Occipital lobe (tissue), 2 donors: ENCODE data around the gene NLRP1. TPM values are rescaled to one million over a fixed set of nuclear protein-coding genes. Genes with fewer than 3 reads are reported as not detected.
"Not testable (repeated sequence)": the region's sequence is repeated elsewhere in the genome, so short reads cannot be mapped to it uniquely, and the experiment has no call there.

Source experiments
- DNase-seq: peaks from one replicate; lab custom pipeline; 2025; lab: John Stamatoyannopoulos, UW
- total RNA-seq: library from RNA; depleted of rRNA; stranded (reverse); fragments of >200 nt; gene quantifications from one replicate; pipeline ENCODE4 v1.2.3, GENCODE V29; 2014

Gene NLRP1
- total RNA-seq, 1 donor from 2014 or later, result 84.5 TPM

- peak; percentile 20 for DNase-seq
Measured at GRCh38 chr17:5587438-5588032, 3.2 kb upstream of the NLRP1 start.

GRCh38 chr17:5585836-5586521 is 1.7 kb upstream of the NLRP1 start:
- no peak for DNase-seq

GRCh38 chr17:5585287-5585794 is 1.0 kb upstream of the NLRP1 start:
- DNase-seq, result no peak

GRCh38 chr17:5583426-5584382 is 605 bp downstream of the NLRP1 start:
- DNase-seq, result no peak

- no peak for DNase-seq
Measured at GRCh38 chr17:5582209-5583185, 1.8 kb downstream of the NLRP1 start.

GRCh38 chr17:5581655-5582054 is 2.7 kb downstream of the NLRP1 start:
- no peak for DNase-seq

- DNase-seq, result no peak
Measured at GRCh38 chr17:5580969-5581368, 3.3 kb downstream of the NLRP1 start.

GRCh38 chr17:5580367-5580766 is 3.9 kb downstream of the NLRP1 start:
- DNase-seq, result no peak

GRCh38 chr17:5578768-5579167 is 5.5 kb downstream of the NLRP1 start:
- not testable (repeated sequence) for DNase-seq

- not testable (repeated sequence) for DNase-seq
Measured at GRCh38 chr17:5573017-5573416, 11.3 kb downstream of the NLRP1 start.

GRCh38 chr17:5571281-5571680 is 13.0 kb downstream of the NLRP1 start:
- no peak for DNase-seq

- no peak for DNase-seq
Measured at GRCh38 chr17:5565808-5566207, 18.5 kb downstream of the NLRP1 start.

- no peak for DNase-seq
Measured at GRCh38 chr17:5563456-5563855, 20.9 kb downstream of the NLRP1 start.

- DNase-seq, result no peak
Measured at GRCh38 chr17:5562661-5563360, 21.5 kb downstream of the NLRP1 start.

GRCh38 chr17:5561736-5562571 is 22.4 kb downstream of the NLRP1 start:
- DNase-seq, result no peak

- DNase-seq, result no peak
Measured at GRCh38 chr17:5560361-5560988, 23.8 kb downstream of the NLRP1 start.

GRCh38 chr17:5558815-5559785 is 25.2 kb downstream of the NLRP1 start:
- no peak for DNase-seq

GRCh38 chr17:5557990-5558389 is 26.3 kb downstream of the NLRP1 start:
- no peak for DNase-seq
